Ovary (tissue), 3 donors: ENCODE data around the gene POR.

ENCODE experiments used
- CTCF ChIP-seq, 3 donors: fragments of 450-650 bp in 2 of 3; fragments of 200-600 bp in 1 of 3; IDR thresholded peaks; one replicate each; pipeline versions ENCODE4 v1.5.1 to v1.8.0; 2016 to 2022; ENCODE audit warnings: antibody characterized with exemption in 3 of 3, mild to moderate bottlenecking in 1 of 3
- POLR2A ChIP-seq: fragments of 450-650 bp; IDR thresholded peaks from one replicate; pipeline ENCODE4 v1.6.1; 2017; ENCODE audit warnings: antibody characterized with exemption, mild to moderate bottlenecking, moderate library complexity
- donor health status: DM: no; HTN: no; CAD: no.

- TF ChIP-seq CTCF (IDR thresholded peaks at IDR 0.05) (no peak), POLR2A (no peak)
These were observed 35.2 kb downstream of the POR start for GRCh38 chr7:75950111-75950681.
